GM19099 (cell line): Measurements from ENCODE around the gene EHD1.

ENCODE experiments used
- POLR2A ChIP-seq: IDR thresholded peaks from 3 replicates; pipeline ENCODE4 v1.6.1; 2011; ENCODE audit warnings: low read depth; ENCODE audit not compliant: insufficient read length; ENCODE audit errors: extremely low read depth

EHD1 gene

DNA sequence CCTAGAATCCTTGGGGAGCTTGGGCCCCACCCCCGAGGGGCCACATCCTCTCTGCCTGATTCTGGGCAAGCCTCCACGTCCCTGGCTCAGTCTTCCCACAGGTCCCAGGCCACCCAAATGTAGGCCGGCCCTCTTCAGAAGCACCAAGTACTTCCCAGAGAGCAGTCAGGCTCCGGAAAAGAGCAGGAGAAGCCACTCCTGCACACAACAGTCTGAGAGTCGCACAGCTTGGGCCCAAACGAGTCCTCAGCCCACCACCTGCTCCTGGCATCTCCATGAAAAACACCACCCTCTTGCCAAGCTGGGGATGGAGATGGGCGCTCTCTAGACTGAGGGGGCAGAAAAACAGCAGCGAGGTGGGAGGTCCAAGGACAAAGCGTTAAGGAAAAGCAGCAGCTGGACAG lies 15.4 kb downstream of the EHD1 start:
- TF ChIP-seq POLR2A, result no peak

DNA sequence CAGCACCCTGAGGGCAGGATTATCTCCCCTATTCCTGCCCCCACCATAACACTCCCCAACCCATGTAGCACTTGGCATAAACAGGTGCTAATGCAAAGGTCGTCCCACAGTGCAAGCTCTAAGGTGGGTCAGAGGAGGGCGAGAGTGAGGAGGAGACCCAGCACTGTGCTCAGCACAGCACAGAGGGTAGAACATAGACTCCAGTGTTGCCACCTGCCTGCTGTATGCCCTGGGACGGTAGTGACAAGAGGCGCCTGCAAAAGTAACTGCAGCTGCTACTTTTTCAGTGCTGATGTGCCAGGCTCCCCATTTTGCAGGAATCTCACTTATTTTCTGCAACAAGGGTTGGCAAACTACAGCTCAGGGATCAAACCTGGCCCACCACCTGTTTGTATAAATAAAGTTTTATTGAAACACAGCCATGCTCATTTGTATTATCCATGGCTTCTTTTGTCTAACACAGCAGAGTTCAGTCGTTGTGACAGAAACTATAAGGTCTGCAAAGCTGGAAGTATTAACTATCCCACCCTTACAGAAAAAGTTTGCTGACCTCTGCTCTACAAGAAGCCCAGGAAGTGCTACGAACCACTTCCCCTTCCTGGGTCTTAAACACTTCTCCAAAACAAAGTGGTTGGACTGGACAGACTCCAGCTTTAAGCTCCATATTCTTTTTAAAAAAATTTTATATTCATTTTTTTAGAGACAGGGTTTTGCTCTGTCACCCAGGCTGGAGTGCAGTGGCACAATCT lies 17.0 kb downstream of the EHD1 start:
- TF ChIP-seq POLR2A, result no peak

DNA sequence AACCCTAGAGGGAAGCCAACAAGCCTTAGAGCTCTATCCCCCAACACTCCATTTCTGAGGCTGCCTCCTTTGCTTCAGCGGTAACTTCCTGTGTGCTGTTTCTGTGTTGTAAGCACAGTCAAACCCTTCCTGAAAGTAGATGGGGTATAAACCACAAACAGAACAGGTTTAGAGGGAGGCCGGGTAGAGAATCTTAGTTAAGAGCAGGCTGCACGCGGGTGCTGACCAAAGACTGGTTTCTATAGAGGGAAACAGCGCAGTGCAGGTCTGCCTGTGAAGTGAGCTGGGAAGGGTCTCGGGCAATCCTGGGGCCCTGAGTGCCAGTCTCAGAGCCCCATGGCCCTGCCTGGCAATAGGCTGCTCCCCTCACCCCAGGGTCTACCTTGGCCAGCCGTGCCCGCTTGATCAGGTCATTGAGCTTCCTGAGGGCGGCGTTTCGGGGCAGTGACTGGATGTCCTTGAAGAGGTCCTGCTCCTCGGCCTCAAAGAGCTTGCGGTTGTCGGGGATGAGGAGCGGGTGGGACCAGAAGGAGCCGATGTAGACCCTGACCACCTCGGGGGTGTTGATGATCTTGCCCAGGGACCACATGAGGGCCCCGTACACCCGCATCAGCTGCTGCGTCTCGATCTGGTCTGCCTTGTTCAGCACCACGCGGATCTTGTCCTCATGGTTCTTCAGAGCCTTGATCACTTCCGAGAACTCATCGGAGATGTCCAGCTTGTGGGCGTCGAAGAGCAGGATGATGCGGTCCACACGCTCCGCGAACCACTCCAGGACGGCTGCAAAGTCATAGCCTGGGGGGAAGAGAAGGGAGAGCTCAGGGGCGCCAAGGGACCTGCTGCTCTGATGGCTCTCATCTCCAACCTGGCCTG lies 18.6 kb downstream of the EHD1 start:
- peak; percentile 54 for TF ChIP-seq POLR2A

DNA sequence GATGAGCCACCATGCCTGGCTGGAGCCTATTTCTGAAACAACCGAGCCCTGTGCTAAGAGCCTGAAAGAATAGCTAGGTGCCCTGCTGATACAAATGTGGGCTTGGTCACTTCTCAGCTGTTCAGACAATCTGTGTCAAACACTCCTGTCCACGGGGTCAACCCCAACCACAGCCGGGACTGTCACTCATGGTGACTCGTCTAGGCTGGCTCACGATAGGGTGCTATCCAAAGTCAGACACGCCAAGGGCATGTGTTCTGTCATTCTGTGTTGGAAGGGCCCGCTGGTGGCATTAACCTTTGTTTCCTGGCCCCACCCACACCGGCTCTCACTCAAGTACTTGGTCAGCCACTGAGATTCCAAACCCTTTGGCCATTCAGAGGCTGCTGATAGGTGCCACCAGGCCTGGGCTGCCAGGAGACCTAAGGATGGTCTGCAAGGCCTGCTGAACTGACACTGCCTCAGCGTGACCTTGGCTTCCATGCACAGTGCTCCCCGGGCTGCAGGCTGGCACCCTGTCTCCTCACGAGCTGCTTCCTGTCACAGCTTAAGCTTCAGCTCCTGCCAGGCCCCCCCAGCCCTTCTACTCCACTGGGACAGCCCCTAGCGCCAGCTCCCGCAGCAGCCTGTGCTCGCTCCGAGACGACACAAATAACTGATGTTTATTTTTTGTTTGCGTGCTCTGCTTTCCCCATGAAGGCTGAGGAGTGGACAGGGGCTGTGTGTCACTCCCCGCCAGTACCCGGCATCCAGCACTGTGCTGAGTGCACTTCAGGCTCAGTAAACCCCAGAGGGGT lies 19.8 kb downstream of the EHD1 start:
- TF ChIP-seq POLR2A, result no peak

DNA sequence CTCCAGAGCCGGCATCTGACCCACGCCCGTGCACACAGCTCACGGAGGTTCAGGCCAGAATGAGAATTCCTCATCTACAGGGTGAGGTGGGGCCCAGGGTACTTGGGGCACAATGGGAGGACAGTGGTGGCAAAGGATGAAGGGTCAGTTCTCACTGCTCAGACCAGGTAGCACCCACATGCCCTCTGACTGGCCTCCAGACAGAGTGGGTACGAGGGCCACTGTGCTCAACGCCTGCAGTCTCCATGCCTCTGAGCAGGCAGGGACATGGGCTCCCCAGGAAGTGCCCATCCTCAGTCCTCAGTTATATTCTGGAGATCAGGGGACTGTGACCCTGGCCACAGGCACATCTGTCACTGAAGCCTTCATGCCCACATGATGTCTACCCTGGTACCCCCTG lies 20.9 kb downstream of the EHD1 start:
- TF ChIP-seq POLR2A, result no peak

DNA sequence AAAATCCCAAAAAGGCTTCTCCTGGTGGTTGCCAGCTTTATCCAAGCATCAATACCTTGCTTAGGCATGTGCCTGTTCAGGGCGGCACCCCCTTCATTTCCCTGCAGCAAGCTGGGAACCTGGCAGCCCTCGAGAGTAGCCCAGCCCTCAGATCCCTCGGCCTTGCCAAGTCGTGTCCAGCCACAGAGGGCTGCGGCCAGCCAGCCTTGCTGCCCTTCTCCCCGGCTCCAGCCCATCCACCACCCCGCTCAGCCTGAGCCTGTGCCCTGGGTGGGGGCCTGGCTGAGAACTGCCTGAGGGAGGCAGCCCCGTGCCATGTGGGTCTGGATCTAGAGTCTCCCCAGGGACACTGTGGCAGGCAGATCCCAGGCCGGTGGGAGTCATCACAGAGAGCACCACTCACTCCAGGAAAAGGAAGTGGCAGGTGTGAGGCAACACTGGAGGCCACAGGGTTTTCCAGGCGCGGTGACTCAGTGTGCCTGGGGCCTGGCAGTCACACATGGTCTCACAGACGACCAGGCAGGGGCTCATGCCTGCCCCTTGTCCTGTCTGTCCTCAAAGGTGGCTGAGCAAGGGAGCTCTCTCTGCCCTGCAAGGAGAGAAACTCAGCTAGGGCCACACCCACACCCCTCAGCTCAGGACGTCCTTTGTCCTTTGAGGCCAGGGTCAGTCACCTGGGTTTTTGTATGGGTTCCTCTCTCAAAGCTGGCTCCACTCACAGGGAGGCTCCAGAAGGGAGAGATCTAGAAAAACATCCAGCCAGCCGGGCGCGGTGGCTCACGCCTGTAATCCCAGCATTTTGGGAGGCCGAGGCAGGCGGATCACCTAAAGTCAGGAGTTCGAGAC lies 21.8 kb downstream of the EHD1 start:
- no peak for TF ChIP-seq POLR2A

DNA sequence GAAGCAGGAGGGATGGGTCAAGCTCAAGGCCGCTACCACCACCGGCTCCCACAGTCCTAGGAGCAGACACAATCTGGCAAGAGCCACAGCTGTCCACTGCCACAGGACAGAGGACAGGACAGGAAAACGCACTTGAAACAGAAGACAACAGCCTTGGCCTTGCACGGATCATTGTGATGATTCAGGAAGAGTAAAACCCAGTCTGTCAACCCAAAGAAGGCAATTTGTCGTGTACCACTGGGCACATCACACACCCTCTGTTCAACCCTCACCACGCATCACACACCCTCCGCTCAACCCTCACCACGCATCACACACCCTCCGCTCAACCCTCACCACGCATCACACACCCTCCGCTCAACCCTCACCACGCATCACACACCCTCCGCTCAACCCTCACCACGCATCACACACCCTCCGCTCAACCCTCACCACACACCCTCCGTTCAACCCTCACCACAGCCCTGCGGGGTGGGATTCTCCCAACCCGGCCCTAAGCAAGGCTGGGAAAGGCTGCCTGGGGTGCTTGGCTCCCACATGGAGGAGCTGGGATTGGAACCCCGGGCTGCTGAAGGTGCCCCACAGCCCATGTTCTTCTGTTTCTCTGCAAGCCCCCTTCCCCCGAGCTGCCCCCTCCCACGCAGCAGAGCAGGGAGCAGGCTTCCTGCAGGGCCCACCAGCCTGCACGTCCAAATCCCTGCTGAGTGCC lies 22.7 kb downstream of the EHD1 start:
- peak; percentile 18 for TF ChIP-seq POLR2A

DNA sequence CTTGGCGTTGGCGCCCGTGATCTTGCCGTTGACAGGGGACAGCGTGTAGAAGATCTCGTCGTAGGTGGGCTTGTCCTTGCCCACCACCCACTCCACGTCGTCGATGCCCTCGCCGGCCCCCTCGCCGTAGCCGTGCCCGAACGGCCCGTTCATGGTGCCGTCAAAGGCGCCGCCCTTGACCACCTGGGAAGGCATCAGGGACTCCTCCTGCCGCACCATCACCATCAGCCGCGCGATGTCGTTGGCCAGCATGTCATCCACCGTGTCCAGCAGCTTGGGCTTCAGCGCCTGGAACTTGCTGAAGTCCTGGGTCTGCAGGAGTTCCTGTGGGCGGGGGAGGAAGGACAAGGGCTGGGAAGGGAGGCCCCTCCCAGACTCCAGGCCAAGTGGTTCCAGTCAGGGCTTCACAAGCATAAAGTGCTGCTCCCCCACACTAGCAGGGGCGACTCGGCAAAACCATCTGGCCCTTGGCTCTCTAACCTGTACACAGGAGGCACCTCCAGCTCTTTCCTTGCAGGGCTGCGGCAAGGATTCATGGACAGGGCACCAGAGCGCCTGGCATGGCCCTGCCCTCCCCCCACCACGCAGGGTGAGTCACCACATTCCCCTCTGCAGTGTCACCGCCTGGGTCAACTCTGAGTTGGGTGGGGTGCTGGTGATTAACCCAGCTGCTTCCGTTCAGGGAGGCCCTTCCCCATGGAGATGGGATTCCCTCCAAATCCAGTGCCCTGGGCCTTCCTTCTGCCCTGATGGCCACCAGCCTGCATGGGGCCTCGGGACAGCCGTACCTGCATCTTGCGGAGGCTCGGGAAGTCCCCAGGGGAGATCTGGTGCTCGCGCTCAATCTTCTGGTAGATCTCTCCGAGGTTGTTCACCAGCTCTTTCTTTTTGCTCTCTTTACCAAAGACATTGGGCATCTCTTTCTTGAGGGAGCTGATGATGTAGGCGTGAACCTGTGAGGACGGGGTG lies 23.6 kb downstream of the EHD1 start:
- TF ChIP-seq POLR2A, result no peak

DNA sequence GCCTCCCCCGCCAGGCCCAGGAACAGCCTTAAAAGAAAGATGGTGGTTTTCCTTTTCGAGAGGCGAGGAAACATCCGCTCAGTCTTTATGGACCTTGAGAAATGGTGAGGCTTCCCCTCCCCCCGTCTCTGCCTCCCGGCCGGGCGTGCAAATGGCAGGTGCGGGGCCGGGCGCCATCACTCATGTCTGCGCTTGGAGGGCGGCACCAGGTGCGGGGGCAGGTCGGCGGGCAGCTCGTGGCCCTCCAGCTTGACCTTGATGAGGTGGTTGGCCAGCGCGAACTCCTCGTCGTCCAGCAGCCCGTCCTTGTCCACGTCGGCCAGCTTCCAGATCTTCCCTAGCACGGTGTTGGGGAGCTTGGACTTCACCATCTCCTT lies 24.3 kb downstream of the EHD1 start:
- TF ChIP-seq POLR2A, result no peak

DNA sequence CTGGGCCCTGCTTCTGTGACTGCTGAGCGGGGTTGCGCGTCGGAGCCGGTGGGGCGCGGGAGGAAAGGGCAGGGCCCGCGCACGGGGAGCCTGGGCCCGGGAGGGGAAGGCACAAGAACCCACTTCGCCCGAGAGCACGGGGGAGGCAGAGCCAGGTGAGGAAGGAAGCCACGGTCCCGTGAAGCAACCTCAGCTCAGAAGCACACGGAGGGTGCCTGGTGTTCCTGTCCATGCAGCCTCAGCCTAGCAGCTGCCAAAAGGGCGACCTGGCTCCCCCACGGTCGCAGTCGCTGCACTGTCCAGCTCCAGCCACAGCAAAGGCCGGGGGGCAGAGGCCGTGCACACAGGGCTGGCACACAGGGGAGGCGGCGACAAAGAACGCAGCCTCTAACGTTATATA lies 24.7 kb downstream of the EHD1 start:
- TF ChIP-seq POLR2A, result no peak

DNA sequence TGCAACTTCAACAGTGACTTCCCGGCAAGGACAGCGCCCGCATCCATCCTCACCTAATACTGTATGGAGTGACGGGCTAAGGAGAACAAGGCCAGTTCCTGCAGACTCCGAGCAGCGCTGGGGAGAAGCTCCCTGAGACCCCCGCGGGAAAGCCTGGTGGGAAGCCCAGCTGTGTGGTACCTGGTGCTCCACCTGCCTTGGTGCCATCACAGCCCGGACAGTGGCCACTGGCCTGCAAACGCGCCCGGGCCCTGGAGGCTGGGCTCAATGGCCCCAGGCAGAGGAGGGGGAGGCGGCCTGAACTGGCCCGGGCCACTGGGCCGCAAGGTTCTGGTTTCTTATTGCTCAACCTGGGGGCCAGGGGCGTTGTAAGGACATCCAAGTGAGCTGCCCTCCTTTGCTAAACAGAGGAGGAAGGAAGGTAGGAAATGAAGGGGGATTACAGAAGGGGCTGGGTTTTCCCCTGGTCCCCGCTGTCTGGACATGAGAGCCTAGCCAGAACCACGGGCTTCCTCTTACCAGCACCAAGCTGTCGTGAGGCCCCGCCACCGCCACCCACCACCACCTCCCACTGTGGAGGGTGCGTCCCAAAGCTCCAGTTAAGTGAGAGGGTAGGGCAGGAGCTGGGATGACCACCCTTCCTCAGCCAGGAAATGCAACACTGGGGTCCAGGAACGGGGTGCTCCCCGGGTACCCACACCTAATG lies 25.5 kb downstream of the EHD1 start:
- no peak for TF ChIP-seq POLR2A

DNA sequence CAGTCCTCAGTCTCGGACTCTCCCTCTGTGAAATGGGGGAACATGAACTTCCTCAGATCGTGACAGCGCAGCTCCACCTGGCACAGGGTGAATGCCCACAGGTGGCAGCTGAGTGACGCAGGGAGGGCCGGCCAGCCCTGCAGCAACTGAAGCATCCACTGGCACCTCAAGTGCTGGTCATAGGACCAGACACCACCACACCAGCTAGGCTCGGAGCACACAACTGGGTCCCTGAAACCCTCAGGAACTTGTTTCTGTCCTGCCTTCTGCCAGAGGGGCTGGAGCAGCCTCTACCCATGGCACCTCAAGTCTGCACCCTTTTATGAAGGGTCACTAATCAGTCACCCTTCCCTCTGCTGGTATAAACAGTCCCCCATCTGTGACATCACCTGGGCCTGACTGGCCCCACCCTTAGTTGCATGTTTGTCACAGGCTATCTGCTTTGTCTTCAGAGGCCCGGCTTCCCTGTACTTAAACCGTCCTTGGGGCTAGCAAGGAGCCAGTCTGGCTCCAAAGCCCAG lies 26.5 kb downstream of the EHD1 start:
- TF ChIP-seq POLR2A, result no peak

DNA sequence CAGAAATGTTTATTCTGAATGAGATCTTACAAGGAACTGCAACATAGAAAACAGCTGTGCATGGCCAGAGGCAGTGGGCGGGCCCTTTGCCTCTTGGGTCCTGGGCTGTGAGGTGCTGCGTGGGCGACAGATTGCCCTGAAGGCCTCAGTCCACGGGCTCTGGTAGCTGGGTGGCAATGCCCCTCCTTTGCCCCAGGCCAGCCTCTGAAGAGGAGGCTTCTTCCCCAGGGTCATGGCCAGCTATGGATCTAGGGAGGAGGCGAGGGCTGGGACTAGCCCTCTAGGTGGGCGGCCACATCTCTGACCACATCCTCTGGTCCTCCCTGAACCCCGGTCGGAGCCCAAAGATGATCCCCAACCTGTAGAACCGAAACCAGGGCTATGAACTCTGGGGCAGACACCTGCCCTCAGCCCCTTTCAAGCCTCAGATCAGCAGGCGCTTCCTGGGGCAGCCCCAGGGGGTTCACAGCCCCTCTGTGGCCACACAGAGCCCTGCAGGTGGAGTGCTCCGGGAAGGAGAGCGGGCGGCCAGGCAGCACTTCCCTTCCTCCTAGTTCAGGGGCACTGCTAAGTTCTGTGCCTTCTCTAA lies 27.3 kb downstream of the EHD1 start:
- TF ChIP-seq POLR2A, result peak; percentile 48
